ENCODE data around the gene NRAP. TPM values are rescaled to one million over a fixed set of nuclear protein-coding genes. Genes with fewer than 3 reads are reported as not detected.
"Not testable (repeated sequence)": the region's sequence is repeated elsewhere in the genome, so short reads cannot be mapped to it uniquely, and the experiment has no call there.

NRAP gene
- total and polyA plus RNA-seq, 2 of the 8 experiments (the other 6 are each of a cell fraction or from before 2014, with no cell fraction given) = not detected

- H3K4me2 ChIP-seq (ENCODE audit: insufficient read depth in 1 of 2, low read depth in 2 of 2, low read length in 2 of 2); H2BK15ac ChIP-seq (ENCODE audit: low read length); H2AK5ac ChIP-seq (ENCODE audit: low read depth, low read length); H2BK5ac ChIP-seq (ENCODE audit: low read depth, low read length); H4K91ac ChIP-seq (replicated peaks; ENCODE audit: insufficient read length, low read length); H3K27me3 ChIP-seq (replicated peaks in 1 of 4; ENCODE audit: control insufficient read depth in 3 of 4, extremely low read depth in 1 of 4, insufficient read depth in 3 of 4, low read length in 3 of 4); FAIRE-seq; H3K14ac ChIP-seq (ENCODE audit: insufficient read length); H4K5ac ChIP-seq (ENCODE audit: insufficient read length, low read depth, low read length); H3K9me3 ChIP-seq (ENCODE audit: insufficient read depth in 2 of 2, low read depth in 1 of 2, low read length in 1 of 2); H3K18ac ChIP-seq (ENCODE audit: extremely low read depth, low read length); H4K8ac ChIP-seq (ENCODE audit: extremely low read depth, insufficient read depth, low read length); H3K79me2 ChIP-seq (ENCODE audit: control insufficient read depth in 1 of 2, insufficient read depth in 2 of 2, low read length in 2 of 2); H3K56ac ChIP-seq (replicated peaks; ENCODE audit: insufficient read length, low read depth, low read length); H2BK120ac ChIP-seq (replicated peaks; ENCODE audit: low read depth, low read length); H3K9ac ChIP-seq (replicated peaks in 1 of 4; ENCODE audit: extremely low read depth in 1 of 4, low read depth in 3 of 4, low read length in 3 of 4); H3K23me2 ChIP-seq (ENCODE audit: low read depth, low read length); H3K4me3 ChIP-seq (ENCODE audit: extremely low read depth in 1 of 4, insufficient read depth in 2 of 4, low read depth in 3 of 4, low read length in 4 of 4); H2AFZ ChIP-seq (ENCODE audit: low read length); H2BK20ac ChIP-seq (ENCODE audit: low read length); POLR2A ChIA-PET (ENCODE audit: partially characterized antibody); H3K4me1 ChIP-seq (replicated peaks in 1 of 4; ENCODE audit: control insufficient read depth in 3 of 4, insufficient read depth in 4 of 4, low read length in 3 of 4); H4K20me1 ChIP-seq (replicated peaks in 1 of 2; ENCODE audit: control insufficient read depth in 1 of 2, insufficient read depth in 2 of 2, low read length in 2 of 2); H2BK12ac ChIP-seq (ENCODE audit: low read depth, low read length); H3K27ac ChIP-seq (ENCODE audit: low read depth, low read length); DNase-seq (ENCODE audit: low read depth in 1 of 2, low spot score in 2 of 2); H3K36me3 ChIP-seq (ENCODE audit: control insufficient read depth in 2 of 4, insufficient read depth in 4 of 4, low read length in 3 of 4); H3K79me1 ChIP-seq (ENCODE audit: low read depth, low read length); H3K4ac ChIP-seq (replicated peaks; ENCODE audit: insufficient read length, low read depth, low read length); H3K23ac ChIP-seq (ENCODE audit: insufficient read length): not testable (repeated sequence)
- CTCF ChIA-PET (ENCODE audit: partially characterized antibody) = interaction anchor here (1.7 kb wide), 1 partner anchor 9 kb away, joined by 6 read pairs; no protein-coding TSS in a partner anchor
- WGBS, 2 experiments (ENCODE audit: extremely low coverage in 1 of 2, insufficient coverage in 1 of 2, insufficient read length in 1 of 2, insufficient replicate concordance in 2 of 2, low coverage in 1 of 2, low lambda C conversion rate in 2 of 2, missing lambda C conversion rate in 1 of 2) = 94% methylated on average over 3 of the region's 3 CpGs; no CpG with 5 or more reads in 1 of the 2 experiments
These were observed 11.4 kb downstream of the NRAP start for GRCh38 chr10:113652456-113652855.
